Mucosa of rectum (tissue), 2 donors: ENCODE results near the gene H2AZ2.
"Not testable (repeated sequence)": the region's sequence is repeated elsewhere in the genome, so short reads cannot be mapped to it uniquely, and the experiment has no call there.

Source experiments
- H3K27ac ChIP-seq, 2 donors: one replicate each; pipeline ENCODE4 v1.7.0; 2013; ENCODE audit warnings: inconsistent platforms in 2 of 2, low read depth in 2 of 2, low read length in 2 of 2
- H3K27me3 ChIP-seq, 2 donors: one replicate each; pipeline ENCODE4 v1.7.0; 2013; ENCODE audit warnings: low read length in 2 of 2; ENCODE audit not compliant: control insufficient read depth in 2 of 2, insufficient read depth in 2 of 2
- H3K36me3 ChIP-seq, 2 donors: one replicate each; pipeline ENCODE4 v1.7.0; 2013; ENCODE audit warnings: low read length in 2 of 2; ENCODE audit not compliant: control insufficient read depth in 2 of 2, insufficient read depth in 2 of 2
- H3K4me1 ChIP-seq, 2 donors: one replicate each; pipeline ENCODE4 v1.7.0; 2013; ENCODE audit warnings: low read length in 2 of 2, mild to moderate bottlenecking in 1 of 2; ENCODE audit not compliant: control insufficient read depth in 2 of 2, insufficient read depth in 2 of 2
- H3K4me3 ChIP-seq, 2 donors: one replicate each; pipeline ENCODE4 v1.7.0; 2013; ENCODE audit warnings: low read length in 2 of 2
- H3K9ac ChIP-seq, 2 donors: one replicate each; pipeline ENCODE4 v1.7.0; 2013; ENCODE audit warnings: low read length in 2 of 2, low read depth in 1 of 2, mild to moderate bottlenecking in 1 of 2
- H3K9me3 ChIP-seq, 2 donors: one replicate each; pipeline ENCODE4 v1.7.0; 2013; ENCODE audit warnings: low read length in 2 of 2; ENCODE audit not compliant: control insufficient read depth in 2 of 2
- donor health status: healthy.
- donor health status: Normal muscosa, but diverticular disease.

Gene H2AZ2

GRCh38 chr7:44871918-44872317 lies 24.0 kb upstream of the H2AZ2 start:
- H3K36me3 ChIP-seq, H3K4me3 ChIP-seq, H3K9ac ChIP-seq, H3K9me3 ChIP-seq, H3K4me1 ChIP-seq, H3K27me3 ChIP-seq, H3K27ac ChIP-seq: not testable (repeated sequence)

- H3K27ac ChIP-seq, H3K9ac ChIP-seq, H3K9me3 ChIP-seq, H3K4me3 ChIP-seq, H3K36me3 ChIP-seq, H3K27me3 ChIP-seq, H3K4me1 ChIP-seq: not testable (repeated sequence)
Measured at GRCh38 chr7:44870780-44871179, 22.9 kb upstream of the H2AZ2 start.

- H3K9me3 ChIP-seq, H3K9ac ChIP-seq, H3K4me1 ChIP-seq, H3K36me3 ChIP-seq, H3K27ac ChIP-seq, H3K4me3 ChIP-seq, H3K27me3 ChIP-seq: not testable (repeated sequence)
Measured at GRCh38 chr7:44870336-44870735, 22.4 kb upstream of the H2AZ2 start.

GRCh38 chr7:44867073-44867995 lies 19.4 kb upstream of the H2AZ2 start:
- no peak overlapping the region for H3K27ac ChIP-seq
- H3K9ac ChIP-seq, result no peak overlapping the region
- H3K9me3 ChIP-seq, result no peaks in the 10 kb centered on the region
- no peaks in the 10 kb centered on the region for H3K4me1 ChIP-seq
- no peak overlapping the region for H3K4me3 ChIP-seq
- no peaks in the 10 kb centered on the region for H3K27me3 ChIP-seq
- no peaks in the 10 kb centered on the region for H3K36me3 ChIP-seq

GRCh38 chr7:44861949-44862348 lies 14.1 kb upstream of the H2AZ2 start:
- not testable (repeated sequence) for H3K27ac ChIP-seq, H3K36me3 ChIP-seq, H3K27me3 ChIP-seq, H3K9ac ChIP-seq, H3K4me1 ChIP-seq, H3K4me3 ChIP-seq, H3K9me3 ChIP-seq

GRCh38 chr7:44858161-44858560 lies 10.3 kb upstream of the H2AZ2 start:
- H3K27me3 ChIP-seq, result no peaks in the 10 kb centered on the region
- H3K9ac ChIP-seq, result no peak overlapping the region

GRCh38 chr7:44854644-44855364 lies 6.9 kb upstream of the H2AZ2 start:
- Histone ChIP-seq H3K27me3 (no peaks in the 10 kb centered on the region), H3K4me3 (no peak overlapping the region), H3K9ac (no peak overlapping the region), H3K9me3 (no peaks in the 10 kb centered on the region), H3K36me3 (no peaks in the 10 kb centered on the region), H3K27ac (no peak overlapping the region), H3K4me1 (no peaks in the 10 kb centered on the region)

More at GRCh38 chr7:44858161-44858560, 10.3 kb upstream of the H2AZ2 start:
- no peaks in the 10 kb centered on the region for H3K9me3 ChIP-seq
- no peak overlapping the region for H3K27ac ChIP-seq
- H3K4me3 ChIP-seq, result no peak overlapping the region
- no peaks in the 10 kb centered on the region for H3K36me3 ChIP-seq
- no peaks in the 10 kb centered on the region for H3K4me1 ChIP-seq

GRCh38 chr7:44853391-44853790 lies 5.5 kb upstream of the H2AZ2 start:
- Histone ChIP-seq H3K27me3 (no peaks in the 10 kb centered on the region), H3K9ac (no peak overlapping the region), H3K27ac (no peak overlapping the region), H3K4me3 (no peak overlapping the region), H3K36me3 (no peaks in the 10 kb centered on the region), H3K4me1 (no peaks in the 10 kb centered on the region), H3K9me3 (no peaks in the 10 kb centered on the region)

GRCh38 chr7:44852590-44852989 lies 4.7 kb upstream of the H2AZ2 start:
- Histone ChIP-seq H3K4me1 (no peaks in the 10 kb centered on the region), H3K27ac (no peak overlapping the region), H3K27me3 (no peaks in the 10 kb centered on the region), H3K9me3 (no peaks in the 10 kb centered on the region), H3K9ac (no peak overlapping the region), H3K36me3 (no peaks in the 10 kb centered on the region), H3K4me3 (no peak overlapping the region)

GRCh38 chr7:44849885-44850544 lies 2.1 kb upstream of the H2AZ2 start:
- H3K4me3 ChIP-seq, result no peak overlapping the region
- no peaks in the 10 kb centered on the region for H3K36me3 ChIP-seq
- peaks cover 4 to 11% of the 10 kb centered on the region in 2 donors for H3K4me1 ChIP-seq
- no peak overlapping the region for H3K9ac ChIP-seq
- no peaks in the 10 kb centered on the region for H3K27me3 ChIP-seq
- no peaks in the 10 kb centered on the region for H3K9me3 ChIP-seq
- no peak overlapping the region for H3K27ac ChIP-seq
